Stimulated activated CD4-positive, alpha-beta T cell treated with anti-CD3 and anti-CD28 coated beads, TNF-alpha, amount 100 ng/mL, for 4 hours (primary cell): ENCODE results near the gene SCAP.
"Not testable (repeated sequence)": the region's sequence is repeated elsewhere in the genome, so short reads cannot be mapped to it uniquely, and the experiment has no call there.

Experiments used
- DNase-seq, 3 experiments: peaks; one replicate each; pipeline ENCODE4 v3.0.0-alpha.2; 2020; ENCODE audit warnings: low read depth in 3 of 3

The SCAP gene

GRCh38 chr3:47399531-47400270 is 76.0 kb downstream of the SCAP start:
- DNase-seq = no peak

- DNase-seq = no peak
These were observed 76.7 kb downstream of the SCAP start for GRCh38 chr3:47399016-47399415.

DNA sequence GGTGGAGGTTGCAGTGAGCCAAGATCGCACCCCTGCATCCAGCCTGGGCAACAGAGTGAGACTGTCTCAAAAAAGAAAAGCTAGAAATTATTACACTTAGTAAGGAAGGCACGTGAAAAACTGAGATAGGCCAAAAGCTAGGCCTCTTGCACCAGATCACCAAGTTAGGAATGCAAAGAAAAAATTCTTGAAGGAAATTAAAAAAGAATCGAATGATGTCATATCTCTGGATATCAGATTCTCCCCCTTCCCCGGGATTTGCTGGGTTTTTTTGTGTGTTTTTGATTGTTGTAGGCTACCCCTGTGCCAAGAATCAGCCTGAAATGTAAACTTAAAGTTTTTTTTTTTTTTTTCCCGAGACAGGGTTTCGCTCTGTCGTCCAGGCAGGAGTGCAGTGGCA is 77.5 kb downstream of the SCAP start:
- DNase-seq = no peak

DNA sequence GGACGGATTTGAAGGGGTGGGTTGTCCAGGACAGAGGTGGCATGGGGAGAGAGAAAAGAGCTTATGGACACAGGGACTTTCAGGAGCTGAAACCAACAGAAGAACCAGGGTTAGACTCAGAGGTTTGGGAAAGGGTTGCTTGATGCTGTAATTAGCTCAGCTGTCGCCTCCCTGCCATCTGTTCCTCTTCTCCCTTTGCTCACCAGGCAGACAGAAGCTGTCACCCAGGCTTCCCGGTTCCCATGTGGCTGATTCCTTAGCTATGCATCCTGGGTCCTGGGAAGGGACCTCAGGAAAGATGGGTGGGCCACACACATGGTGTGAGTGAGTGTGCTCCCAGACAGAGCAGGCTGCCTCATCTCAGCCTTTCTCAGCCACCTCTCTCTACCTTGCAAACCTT is 80.9 kb downstream of the SCAP start:
- no peak for DNase-seq

- DNase-seq = no peak
These were observed 81.4 kb downstream of the SCAP start for GRCh38 chr3:47394140-47394870.

- DNase-seq = no peak
These were observed 82.8 kb downstream of the SCAP start for GRCh38 chr3:47392933-47393332.

DNA sequence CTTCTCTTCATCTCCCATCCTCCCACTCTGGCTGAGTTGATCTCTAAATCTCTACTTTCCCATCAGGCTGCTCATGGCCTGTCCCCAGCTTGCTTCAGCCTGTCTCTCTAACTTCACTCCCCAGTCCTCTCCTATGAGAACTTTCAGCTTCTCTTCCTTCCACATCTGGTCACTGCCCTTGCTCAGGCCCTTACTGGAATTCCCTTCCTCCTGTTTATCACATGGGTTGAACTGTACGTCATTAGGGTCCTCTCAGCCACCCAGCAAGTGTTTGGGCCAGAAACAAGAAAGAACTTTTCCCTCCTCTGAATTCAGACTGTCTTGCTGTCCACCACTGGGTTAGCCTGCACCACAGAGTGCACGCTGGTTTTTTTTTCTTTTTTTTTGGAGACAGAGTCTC is 89.9 kb downstream of the SCAP start:
- no peak for DNase-seq

GRCh38 chr3:47385007-47385406 is 90.7 kb downstream of the SCAP start:
- no peak for DNase-seq

DNA sequence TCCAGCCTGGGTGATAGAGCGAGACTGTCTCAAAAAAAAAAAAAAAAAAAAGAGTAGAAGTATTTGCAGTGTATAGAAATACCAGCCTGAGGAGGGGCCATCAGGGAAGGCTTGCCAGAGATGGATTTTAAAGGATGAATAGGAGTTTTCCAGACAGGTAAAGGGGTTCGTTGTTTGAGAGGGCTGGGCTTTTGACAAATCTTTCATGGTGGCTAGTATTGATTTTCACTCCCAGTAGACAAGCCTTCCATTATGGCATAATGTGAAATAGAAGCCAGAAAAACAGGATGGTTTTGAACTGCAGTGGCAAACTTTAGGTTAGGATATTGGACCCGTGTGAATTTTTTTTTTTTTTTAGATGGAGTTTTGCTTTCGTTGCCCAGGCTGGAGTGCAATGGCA is 91.3 kb downstream of the SCAP start:
- DNase-seq = no peak

- peak; percentile 36 to 58 (median 43) for DNase-seq
These were observed 94.2 kb downstream of the SCAP start for GRCh38 chr3:47381317-47382157.

DNA sequence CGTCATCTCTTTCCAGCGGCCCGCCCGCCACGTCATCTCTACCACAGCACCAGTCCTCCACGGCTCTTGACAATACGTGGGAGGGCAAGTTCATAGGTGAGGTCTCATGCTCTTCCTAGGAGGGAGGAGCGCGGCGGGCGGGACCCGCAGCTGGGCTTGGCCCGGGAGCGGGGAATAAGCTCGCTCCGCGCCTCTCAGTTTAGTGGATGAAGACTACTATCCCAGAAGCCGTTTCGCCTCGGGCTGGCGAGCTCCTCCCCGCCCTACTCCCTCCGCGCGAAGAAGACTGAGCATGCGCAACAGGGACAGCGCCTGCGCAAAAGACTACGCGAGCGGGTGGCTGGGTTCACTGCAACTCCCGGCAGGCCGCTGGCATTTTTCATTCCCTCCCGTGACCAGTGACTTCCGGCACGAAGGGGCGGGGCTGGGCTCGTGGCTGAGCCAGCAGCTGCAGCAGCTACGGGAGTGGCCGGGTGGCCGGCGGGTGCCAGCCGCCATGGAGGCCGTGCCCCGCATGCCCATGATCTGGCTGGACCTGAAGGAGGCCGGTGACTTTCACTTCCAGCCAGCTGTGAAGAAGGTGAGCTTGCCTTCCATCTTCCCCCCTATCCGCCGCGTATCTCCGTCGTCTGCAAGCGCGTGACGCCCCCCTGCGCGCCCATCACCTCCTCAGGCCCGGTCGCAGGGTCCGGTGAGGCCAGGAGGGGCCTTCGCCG is 95.0 kb downstream of the SCAP start, which contains the start of gene PTPN23:
Gene PTPN23 (plus strand): TSS at position 421 of the 716 bp plus-strand sequence. CDS start 76 bp downstream, at position 497.
- peak; percentile 96 to 97 (median 97) for DNase-seq

- DNase-seq = no peak
These were observed 95.6 kb downstream of the SCAP start for GRCh38 chr3:47380026-47380600.

DNA sequence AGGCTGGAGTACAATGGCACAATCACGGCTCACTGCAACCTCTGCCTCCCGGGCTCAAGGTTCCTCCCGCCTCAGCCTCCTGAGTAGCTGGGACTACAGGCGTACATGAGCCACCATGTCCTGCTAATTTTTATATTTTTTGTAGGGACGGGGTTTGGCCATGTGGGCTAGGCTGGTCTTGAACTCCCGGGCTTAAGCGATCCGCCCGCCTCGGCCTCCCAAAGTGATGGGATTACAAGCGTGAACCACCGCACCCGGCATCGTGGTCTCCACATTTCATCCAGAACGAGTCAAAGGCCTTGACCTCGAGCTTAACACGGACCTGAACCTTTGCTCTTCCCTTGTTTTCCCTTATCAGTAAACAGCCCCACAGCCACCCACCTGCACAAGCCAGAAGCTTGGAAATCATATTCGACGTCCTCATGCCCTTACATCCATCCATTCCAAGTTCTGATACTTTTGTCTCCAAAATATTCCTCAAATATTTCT is 96.3 kb downstream of the SCAP start:
- DNase-seq = no peak

DNA sequence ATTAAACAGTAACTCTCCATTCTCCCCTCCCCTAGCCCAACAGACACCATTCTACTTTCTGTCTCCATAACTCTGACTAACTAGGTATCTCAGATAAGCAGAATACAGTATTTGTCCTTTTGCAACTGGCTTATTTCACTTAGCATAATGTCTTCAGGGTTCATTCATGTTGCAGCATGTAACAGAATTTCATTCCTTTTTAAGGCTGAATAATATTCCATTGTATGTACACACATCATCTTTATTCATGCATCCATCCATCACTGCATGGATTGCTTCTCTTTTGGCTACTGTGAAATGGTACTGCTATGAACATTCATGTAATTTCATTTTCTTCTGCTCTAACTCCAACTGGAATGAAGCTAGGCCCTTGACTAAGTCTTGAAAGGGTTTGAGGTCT is 96.9 kb downstream of the SCAP start:
- DNase-seq = no peak

DNA sequence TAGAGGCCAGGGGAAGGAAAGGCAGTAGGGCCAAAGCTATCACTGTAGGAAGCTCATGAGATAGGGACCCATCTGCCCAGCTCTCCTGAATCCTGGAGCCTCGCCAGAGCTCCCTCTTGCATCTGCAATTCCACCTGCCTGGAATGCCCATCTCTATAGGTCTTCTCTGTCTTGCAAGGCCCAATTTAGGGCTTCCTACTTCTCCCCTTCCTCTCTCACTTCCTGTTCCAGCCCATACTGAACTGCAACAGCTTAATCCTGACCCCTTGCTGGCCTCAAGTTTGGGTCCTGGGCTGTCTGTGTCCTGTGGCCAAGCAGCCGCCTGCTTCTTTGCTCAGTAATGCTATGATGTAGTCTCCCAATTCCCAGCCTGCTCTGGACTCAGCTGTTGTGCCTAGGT is 98.6 kb downstream of the SCAP start:
- no peak for DNase-seq

DNA sequence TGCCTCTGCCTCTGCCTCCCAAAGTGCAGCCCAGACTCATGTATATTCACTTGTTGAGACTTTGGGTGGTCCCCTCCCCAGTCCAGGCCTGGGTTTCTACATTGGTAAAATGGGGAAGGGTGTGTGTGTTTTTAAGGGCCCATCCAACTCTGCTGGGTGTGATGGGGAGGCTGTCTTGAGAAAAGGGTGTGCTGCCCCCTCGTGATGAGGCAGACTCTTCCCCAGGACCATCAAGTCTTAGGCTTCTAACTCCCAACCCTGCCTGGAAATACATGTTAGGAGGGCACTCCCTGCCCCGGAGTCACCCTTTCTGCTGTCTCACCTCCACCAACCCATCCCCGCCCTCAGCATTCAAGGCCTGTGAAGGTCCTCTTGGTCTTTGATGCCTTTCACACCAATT is 99.3 kb downstream of the SCAP start:
- no peak for DNase-seq

- no peak for DNase-seq
These were observed 101.2 kb downstream of the SCAP start for GRCh38 chr3:47374587-47374986.

DNA sequence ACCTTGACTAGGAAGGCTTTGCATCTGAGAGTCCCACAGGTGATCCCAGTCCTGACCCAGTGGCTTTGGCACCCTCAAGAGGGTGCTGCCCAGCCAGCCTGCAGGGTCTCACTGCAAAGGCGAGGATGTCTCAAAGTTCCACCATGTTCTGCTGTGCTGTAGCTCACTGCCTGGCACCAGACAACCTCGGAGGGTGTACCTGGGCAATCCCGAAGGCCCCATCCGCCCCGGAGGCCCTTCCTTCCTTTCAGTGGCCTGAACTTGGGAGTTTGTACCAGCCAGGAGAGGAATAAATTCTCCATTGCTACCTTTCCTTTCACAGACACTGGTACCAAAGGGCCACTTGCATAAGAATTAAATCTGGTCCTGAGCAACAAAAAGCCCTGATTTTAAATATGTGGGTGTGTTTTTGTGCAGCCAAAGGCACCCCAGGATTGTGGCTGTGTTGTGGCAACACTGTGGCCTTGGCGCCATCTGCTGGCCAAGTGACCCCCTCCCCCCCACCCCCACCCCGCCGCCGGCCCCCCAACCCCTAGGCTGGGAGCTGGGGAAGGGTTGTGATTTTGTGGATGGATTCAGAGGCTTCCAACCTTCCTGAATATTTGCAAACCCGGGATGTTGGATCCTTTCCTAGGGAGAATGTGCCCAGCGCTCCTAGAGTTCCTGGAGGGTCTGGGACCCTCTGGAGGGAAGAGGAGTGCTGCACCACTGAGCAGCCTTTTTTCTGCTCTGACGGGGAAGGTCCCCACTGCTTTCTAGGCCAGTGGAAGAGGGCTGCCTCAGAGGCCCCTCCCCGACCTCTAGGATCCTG is 104.6 kb downstream of the SCAP start:
- no peak for DNase-seq

GRCh38 chr3:47370020-47370419 is 105.7 kb downstream of the SCAP start:
- not testable (repeated sequence) for DNase-seq

- DNase-seq = no peak
These were observed 108.1 kb downstream of the SCAP start for GRCh38 chr3:47367631-47368030.
